Measurements from ENCODE around the gene RHBDL1. TPM values are rescaled to one million over a fixed set of nuclear protein-coding genes. Genes with fewer than 3 reads are reported as not detected.

The RHBDL1 gene
- total RNA-seq, 1 donor from 2014 or later = 0.88 TPM

DNA sequence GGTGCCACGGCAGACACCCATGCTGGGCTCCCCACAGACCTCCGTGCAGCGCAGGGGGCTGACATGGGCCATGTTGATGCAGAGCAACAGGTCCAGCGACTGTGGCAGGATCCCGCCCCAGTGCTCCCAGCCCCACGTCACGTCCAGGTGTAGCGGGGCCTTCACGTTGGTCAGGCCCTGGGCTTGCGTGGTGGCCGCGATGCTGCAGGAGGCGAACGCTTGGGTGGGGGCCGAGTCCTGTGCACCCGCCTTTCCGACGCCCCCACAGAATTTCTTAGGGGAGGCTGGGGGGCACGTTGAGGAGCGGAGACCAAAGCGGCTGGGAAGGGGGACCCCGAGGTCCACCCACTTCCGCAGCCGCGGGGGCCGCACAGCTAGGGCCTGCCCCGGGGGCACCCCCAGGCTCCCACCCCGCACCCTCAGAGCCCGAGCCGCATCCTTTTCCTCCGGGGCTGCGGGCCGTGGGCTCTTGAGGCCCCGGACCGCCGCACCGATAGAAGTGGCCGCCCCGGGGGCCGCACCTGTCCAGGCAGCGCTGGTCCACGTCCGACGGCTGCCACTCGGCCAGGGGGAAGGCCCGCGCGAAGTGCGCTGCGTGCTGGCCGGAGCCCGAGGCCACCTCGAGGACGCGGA is 39.8 kb upstream of the RHBDL1 start:
- TF ChIP-seq, protein P1, sequence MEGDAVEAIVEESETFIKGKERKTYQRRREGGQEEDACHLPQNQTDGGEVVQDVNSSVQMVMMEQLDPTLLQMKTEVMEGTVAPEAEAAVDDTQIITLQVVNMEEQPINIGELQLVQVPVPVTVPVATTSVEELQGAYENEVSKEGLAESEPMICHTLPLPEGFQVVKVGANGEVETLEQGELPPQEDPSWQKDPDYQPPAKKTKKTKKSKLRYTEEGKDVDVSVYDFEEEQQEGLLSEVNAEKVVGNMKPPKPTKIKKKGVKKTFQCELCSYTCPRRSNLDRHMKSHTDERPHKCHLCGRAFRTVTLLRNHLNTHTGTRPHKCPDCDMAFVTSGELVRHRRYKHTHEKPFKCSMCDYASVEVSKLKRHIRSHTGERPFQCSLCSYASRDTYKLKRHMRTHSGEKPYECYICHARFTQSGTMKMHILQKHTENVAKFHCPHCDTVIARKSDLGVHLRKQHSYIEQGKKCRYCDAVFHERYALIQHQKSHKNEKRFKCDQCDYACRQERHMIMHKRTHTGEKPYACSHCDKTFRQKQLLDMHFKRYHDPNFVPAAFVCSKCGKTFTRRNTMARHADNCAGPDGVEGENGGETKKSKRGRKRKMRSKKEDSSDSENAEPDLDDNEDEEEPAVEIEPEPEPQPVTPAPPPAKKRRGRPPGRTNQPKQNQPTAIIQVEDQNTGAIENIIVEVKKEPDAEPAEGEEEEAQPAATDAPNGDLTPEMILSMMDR (IDR thresholded peaks at IDR 0.05; ENCODE audit: insufficient read depth, low read length, poor library complexity, severe bottlenecking) = no peak
- no peak for DNase-seq (ENCODE audit: low read depth)
- H3K27me3 ChIP-seq (ENCODE audit: control insufficient read depth, insufficient read depth, low read length) = peaks cover 4% of the 10 kb centered on the region
- peak overlapping the region; percentile 86 for H3K4me3 ChIP-seq (ENCODE audit: low read depth, low read length)
- no peaks in the 10 kb centered on the region for H3K36me3 ChIP-seq (ENCODE audit: control insufficient read depth, insufficient read depth, low read length)

- Histone ChIP-seq H3K27me3 (ENCODE audit: control insufficient read depth, insufficient read depth, low read length) (no peaks in the 10 kb centered on the region), H3K4me3 (ENCODE audit: low read depth, low read length) (peak within 1 kb of the TSS; percentile 86), H3K36me3 (ENCODE audit: control insufficient read depth, insufficient read depth, low read length) (no peaks in the 10 kb centered on the region)
- peak; percentile 69 for DNase-seq (ENCODE audit: low read depth)
- TF ChIP-seq, protein P1 (IDR thresholded peaks at IDR 0.05; ENCODE audit: insufficient read depth, low read length, poor library complexity, severe bottlenecking) = no peak
Observed at GRCh38 chr16:636206-637080, 39.0 kb upstream of the RHBDL1 start, which contains the start of gene METTL26. Gene METTL26 (minus strand): TSS chr16:636305. CDS start chr16:636290, 15 bp downstream.

GRCh38 chr16:637081-638018 is 38.1 kb upstream of the RHBDL1 start:
- DNase-seq (ENCODE audit: low read depth) = no peak
- Histone ChIP-seq H3K4me3 (ENCODE audit: low read depth, low read length) (peak overlapping the region; percentile 86), H3K27me3 (ENCODE audit: control insufficient read depth, insufficient read depth, low read length) (no peaks in the 10 kb centered on the region), H3K36me3 (ENCODE audit: control insufficient read depth, insufficient read depth, low read length) (no peaks in the 10 kb centered on the region)
- TF ChIP-seq, protein P1 (IDR thresholded peaks at IDR 0.05; ENCODE audit: insufficient read depth, low read length, poor library complexity, severe bottlenecking) = no peak

- Histone ChIP-seq H3K4me3 (ENCODE audit: low read depth, low read length) (no peak overlapping the region), H3K36me3 (ENCODE audit: control insufficient read depth, insufficient read depth, low read length) (no peaks in the 10 kb centered on the region), H3K27me3 (ENCODE audit: control insufficient read depth, insufficient read depth, low read length) (no peaks in the 10 kb centered on the region)
- TF ChIP-seq, protein P1 (IDR thresholded peaks at IDR 0.05; ENCODE audit: insufficient read depth, low read length, poor library complexity, severe bottlenecking) = no peak
- DNase-seq (ENCODE audit: low read depth) = no peak
Observed at GRCh38 chr16:638034-638543, 37.4 kb upstream of the RHBDL1 start.

GRCh38 chr16:638836-639235 is 36.6 kb upstream of the RHBDL1 start:
- Histone ChIP-seq H3K36me3 (ENCODE audit: control insufficient read depth, insufficient read depth, low read length) (no peaks in the 10 kb centered on the region), H3K27me3 (ENCODE audit: control insufficient read depth, insufficient read depth, low read length) (no peaks in the 10 kb centered on the region), H3K4me3 (ENCODE audit: low read depth, low read length) (no peak overlapping the region)
- DNase-seq (ENCODE audit: low read depth) = no peak
- TF ChIP-seq, protein P1 (IDR thresholded peaks at IDR 0.05; ENCODE audit: insufficient read depth, low read length, poor library complexity, severe bottlenecking) = no peak

All from kidney epithelial cell (primary cell).